SH-SY5Y (cell line): ENCODE data around the gene ARFGEF2.

Experiments used
- GATA2 ChIP-seq: IDR thresholded peaks from 2 replicates; pipeline ENCODE4 v1.6.1; 2011; ENCODE audit warnings: mild to moderate bottlenecking, low read depth, low read length
- GATA3 ChIP-seq: IDR thresholded peaks from 2 replicates; pipeline ENCODE4 v1.6.1; 2011; ENCODE audit warnings: low read depth, mild to moderate bottlenecking, low read length, moderate library complexity

ARFGEF2 gene

GRCh38 chr20:48892049-48892470, 29.5 kb upstream of the ARFGEF2 start:
- TF ChIP-seq GATA3, result no peak
- TF ChIP-seq GATA2, result no peak

GRCh38 chr20:48892891-48893290, 28.6 kb upstream of the ARFGEF2 start:
- TF ChIP-seq GATA3 (no peak), GATA2 (no peak)

GRCh38 chr20:48893374-48893773, 28.1 kb upstream of the ARFGEF2 start:
- TF ChIP-seq GATA2, result no peak
- no peak for TF ChIP-seq GATA3

- TF ChIP-seq GATA2 (no peak), GATA3 (no peak)
Observed at GRCh38 chr20:48897305-48898010, 24.1 kb upstream of the ARFGEF2 start.

- TF ChIP-seq GATA3 (no peak), GATA2 (no peak)
Observed at GRCh38 chr20:48898210-48898609, 23.3 kb upstream of the ARFGEF2 start.

GRCh38 chr20:48898896-48899530, 22.5 kb upstream of the ARFGEF2 start:
- no peak for TF ChIP-seq GATA3
- no peak for TF ChIP-seq GATA2

- TF ChIP-seq GATA3, result no peak
- no peak for TF ChIP-seq GATA2
Observed at GRCh38 chr20:48899881-48900280, 21.6 kb upstream of the ARFGEF2 start.

GRCh38 chr20:48901326-48901725, 20.2 kb upstream of the ARFGEF2 start:
- TF ChIP-seq GATA2 (no peak), GATA3 (no peak)

- TF ChIP-seq GATA2 (no peak), GATA3 (no peak)
Observed at GRCh38 chr20:48903705-48904104, 17.8 kb upstream of the ARFGEF2 start.

- no peak; the same call in 1 of the 2 replicates for TF ChIP-seq GATA2
- TF ChIP-seq GATA3, result no peak
Observed at GRCh38 chr20:48904566-48905296, 16.8 kb upstream of the ARFGEF2 start.

- TF ChIP-seq GATA2 (no peak), GATA3 (no peak)
Observed at GRCh38 chr20:48905297-48905647, 16.2 kb upstream of the ARFGEF2 start.

GRCh38 chr20:48906221-48906877, 15.2 kb upstream of the ARFGEF2 start:
- TF ChIP-seq GATA3 (no peak), GATA2 (no peak)

GRCh38 chr20:48908656-48909319, 12.7 kb upstream of the ARFGEF2 start:
- TF ChIP-seq GATA2, result no peak
- no peak for TF ChIP-seq GATA3

GRCh38 chr20:48909910-48910309, 11.6 kb upstream of the ARFGEF2 start:
- TF ChIP-seq GATA2 (no peak), GATA3 (no peak)

GRCh38 chr20:48910347-48910781, 11.1 kb upstream of the ARFGEF2 start:
- TF ChIP-seq GATA2 (no peak), GATA3 (no peak)
